NCI-H2196 (cell line): ENCODE data around the gene ZBP1.
A peak's percentile ranks its signal among the peaks of the same experiment; 100 is the strongest.

Source experiments
- DNase-seq: peaks from one replicate; lab custom pipeline; 2025; ENCODE audit not compliant: unreplicated experiment; lab: John Stamatoyannopoulos, UW

Gene ZBP1

DNA sequence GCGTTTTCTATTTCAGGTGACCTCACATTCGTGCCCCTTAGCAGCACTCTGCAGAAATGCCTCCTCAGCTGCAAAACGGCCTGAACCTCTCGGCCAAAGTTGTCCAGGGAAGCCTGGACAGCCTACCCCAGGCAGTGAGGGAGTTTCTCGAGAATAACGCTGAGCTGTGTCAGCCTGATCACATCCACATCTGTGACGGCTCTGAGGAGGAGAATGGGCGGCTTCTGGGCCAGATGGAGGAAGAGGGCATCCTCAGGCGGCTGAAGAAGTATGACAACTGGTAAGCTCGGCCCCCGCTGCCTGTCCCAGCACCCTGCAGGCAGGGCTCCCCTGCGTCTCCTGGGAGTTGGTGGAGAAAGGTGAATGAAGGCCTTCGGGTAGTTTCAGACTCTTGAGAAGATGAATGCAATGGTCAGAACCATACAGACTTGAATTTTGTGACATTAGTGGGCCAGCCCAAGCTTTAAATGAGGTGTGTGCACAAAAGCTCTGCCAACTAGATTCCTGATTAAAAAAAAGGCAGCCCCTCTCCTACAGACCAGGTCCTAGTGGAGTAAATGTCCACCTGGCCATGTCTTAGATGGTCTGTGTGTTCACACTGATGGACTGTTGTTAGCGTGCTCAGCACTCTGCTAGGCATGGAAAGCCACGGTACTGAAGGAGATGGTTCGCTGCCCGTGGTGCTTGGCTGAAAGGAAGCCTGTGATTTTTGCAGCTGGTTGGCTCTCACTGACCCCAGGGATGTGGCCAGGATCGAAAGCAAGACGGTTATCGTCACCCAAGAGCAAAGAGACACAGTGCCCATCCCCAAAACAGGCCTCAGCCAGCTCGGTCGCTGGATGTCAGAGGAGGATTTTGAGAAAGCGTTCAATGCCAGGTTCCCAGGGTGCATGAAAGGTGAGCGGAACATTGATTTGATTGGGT is 58.6 kb downstream of the ZBP1 start:
- DNase-seq: no peak

DNA sequence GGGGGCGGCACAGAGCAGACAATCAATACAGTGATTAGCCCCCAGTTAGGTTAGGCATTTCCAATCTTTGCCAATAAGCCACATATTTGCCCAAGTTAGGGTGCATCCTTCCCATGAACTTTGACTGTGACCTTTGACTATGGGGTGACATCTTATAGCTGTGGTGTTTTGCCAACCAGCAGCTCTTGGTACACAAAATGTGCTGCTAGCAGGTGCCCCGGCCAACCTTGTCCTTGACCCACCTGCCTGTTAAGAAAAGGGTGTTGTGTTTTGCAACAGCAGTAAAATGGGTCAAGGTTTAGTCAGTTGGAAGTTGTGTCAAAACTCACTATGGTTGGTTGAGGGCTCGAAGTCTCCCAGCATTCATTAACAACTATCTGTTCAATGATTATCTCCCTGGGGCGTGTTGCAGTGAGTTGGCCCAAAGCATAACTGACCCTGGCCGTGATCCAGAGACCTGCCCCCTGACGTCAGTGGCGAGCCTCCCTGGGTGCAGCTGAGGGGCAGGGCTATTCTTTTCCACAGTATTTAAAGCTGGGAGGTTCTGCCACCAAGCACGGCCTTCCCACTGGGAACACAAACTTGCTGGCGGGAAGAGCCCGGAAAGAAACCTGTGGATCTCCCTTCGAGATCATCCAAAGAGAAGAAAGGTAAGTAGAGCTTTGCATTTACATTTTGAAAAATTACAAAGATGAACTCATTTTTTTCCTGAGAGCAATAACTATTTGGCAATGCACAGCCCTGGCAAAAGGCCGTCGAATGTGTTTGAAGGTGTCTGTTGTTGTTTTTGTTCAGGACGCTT is 59.5 kb downstream of the ZBP1 start, which contains the start of gene PCK1:
PCK1 (plus strand) TSS at position 557 of the 802 bp plus-strand sequence. CDS start 302 bp downstream, outside the sequence.
- DNase-seq: peak; percentile 48

- no peak for DNase-seq
Observed at GRCh38 chr20:57559658-57560553, 60.3 kb downstream of the ZBP1 start.

GRCh38 chr20:57559289-57559634 is 61.0 kb downstream of the ZBP1 start:
- no peak for DNase-seq

GRCh38 chr20:57558614-57559288 is 61.5 kb downstream of the ZBP1 start:
- DNase-seq: no peak

GRCh38 chr20:57557926-57558613 is 62.2 kb downstream of the ZBP1 start:
- no peak for DNase-seq

GRCh38 chr20:57556980-57557274 is 63.3 kb downstream of the ZBP1 start:
- no peak for DNase-seq

- DNase-seq: no peak
Observed at GRCh38 chr20:57555457-57556184, 64.6 kb downstream of the ZBP1 start.
